H9 (cell line): Measurements from ENCODE around the gene TMEM92. TPM values are rescaled to one million over a fixed set of nuclear protein-coding genes. Genes with fewer than 3 reads are reported as not detected.

Experiments
- DNase-seq: peaks from one replicate; pipeline ENCODE4 v3.0.0-alpha.2; 2017
- H2AFZ ChIP-seq: one replicate; pipeline ENCODE4 v1.6.1; 2013; ENCODE audit warnings: mild to moderate bottlenecking, low read length, control low read depth, moderate library complexity
- H2AK5ac ChIP-seq: 2 replicates; pipeline ENCODE4 v1.6.1; 2013; ENCODE audit warnings: low read length, control low read depth, mixed read lengths; ENCODE audit not compliant: insufficient read length
- H2BK120ac ChIP-seq: one replicate; pipeline ENCODE4 v1.6.1; 2013; ENCODE audit warnings: low read depth, mild to moderate bottlenecking, low read length, control low read depth, inconsistent platforms; ENCODE audit not compliant: poor library complexity, severe bottlenecking
- H2BK12ac ChIP-seq: 2 replicates; pipeline ENCODE4 v1.6.1; 2013; ENCODE audit warnings: low read length, control low read depth, mixed read lengths, low read depth; ENCODE audit not compliant: insufficient read length
- H2BK15ac ChIP-seq: 2 replicates; pipeline ENCODE4 v1.6.1; 2013; ENCODE audit warnings: low read depth, low read length, control low read depth
- H2BK20ac ChIP-seq: one replicate; pipeline ENCODE4 v1.6.1; 2013; ENCODE audit warnings: low read depth, mild to moderate bottlenecking, low read length, control low read depth, inconsistent platforms; ENCODE audit not compliant: poor library complexity, severe bottlenecking
- H2BK5ac ChIP-seq: 2 replicates; pipeline ENCODE4 v1.6.1; 2013; ENCODE audit warnings: low read length, control low read depth, mixed read lengths; ENCODE audit not compliant: insufficient read length
- H3K14ac ChIP-seq: 2 replicates; pipeline ENCODE4 v1.6.1; 2013; ENCODE audit warnings: low read length, control low read depth; ENCODE audit not compliant: insufficient read depth
- H3K18ac ChIP-seq: 2 replicates; pipeline ENCODE4 v1.6.1; 2013; ENCODE audit warnings: low read depth, mild to moderate bottlenecking, mixed read lengths, low read length, control low read depth; ENCODE audit not compliant: insufficient read length
- H3K23ac ChIP-seq: 2 replicates; pipeline ENCODE4 v1.6.1; 2013; ENCODE audit warnings: low read length, control low read depth, mixed read lengths, low read depth; ENCODE audit not compliant: insufficient read length
- H3K23me2 ChIP-seq: 2 replicates; pipeline ENCODE4 v1.6.1; 2013; ENCODE audit warnings: low read depth, mild to moderate bottlenecking, mixed read lengths, low read length, control low read depth; ENCODE audit not compliant: insufficient read length, poor library complexity, severe bottlenecking
- H3K27ac ChIP-seq: 2 replicates; pipeline ENCODE4 v1.5.1; 2013; ENCODE audit warnings: low read length, control low read depth, mixed read lengths, low read depth; ENCODE audit not compliant: insufficient read length
- H3K27me3 ChIP-seq: 2 replicates; pipeline ENCODE4 v1.6.1; 2013; ENCODE audit warnings: low read length, control low read depth, inconsistent platforms; ENCODE audit not compliant: insufficient read depth
- H3K4ac ChIP-seq: 2 replicates; pipeline ENCODE4 v1.6.1; 2013; ENCODE audit warnings: low read depth, mild to moderate bottlenecking, control low read depth, inconsistent platforms, low read length, moderate library complexity
- H3K4me1 ChIP-seq: 2 replicates; pipeline ENCODE4 v1.6.1; 2013; ENCODE audit warnings: low read length, control low read depth, inconsistent platforms; ENCODE audit not compliant: insufficient read depth
- H3K4me2 ChIP-seq: 2 replicates; pipeline ENCODE4 v1.6.1; 2013; ENCODE audit warnings: low read length, control low read depth, mixed read lengths; ENCODE audit not compliant: insufficient read length, insufficient read depth
- H3K56ac ChIP-seq: 2 replicates; pipeline ENCODE4 v1.6.1; 2013; ENCODE audit warnings: low read depth, mild to moderate bottlenecking, mixed read lengths, low read length, control low read depth; ENCODE audit not compliant: insufficient read length
- H3K79me1 ChIP-seq: 2 replicates; pipeline ENCODE4 v1.6.1; 2013; ENCODE audit warnings: low read depth, mild to moderate bottlenecking, moderate library complexity, low read length, control low read depth, inconsistent platforms; ENCODE audit not compliant: insufficient read depth, poor library complexity, severe bottlenecking
- H3K79me2 ChIP-seq: 2 replicates; pipeline ENCODE4 v1.6.1; 2013; ENCODE audit warnings: low read length, control low read depth, inconsistent platforms; ENCODE audit not compliant: insufficient read depth
- H3K9ac ChIP-seq: 2 replicates; pipeline ENCODE4 v1.6.1; 2013; ENCODE audit warnings: low read length, control low read depth, mixed read lengths; ENCODE audit not compliant: insufficient read length; ENCODE audit errors: extremely low read depth
- H3K9me3 ChIP-seq: one replicate; pipeline ENCODE4 v1.6.1; 2013; ENCODE audit warnings: low read depth, low read length, inconsistent platforms; ENCODE audit not compliant: control insufficient read depth
- H3T11ph ChIP-seq: one replicate; pipeline ENCODE4 v1.6.1; 2013; ENCODE audit warnings: mild to moderate bottlenecking, low read length, control low read depth, inconsistent platforms
- H4K20me1 ChIP-seq: one replicate; pipeline ENCODE4 v1.6.1; 2013; ENCODE audit not compliant: control insufficient read depth, insufficient read length, insufficient read depth
- H4K5ac ChIP-seq: 2 replicates; pipeline ENCODE4 v1.6.1; 2013; ENCODE audit warnings: low read depth, mild to moderate bottlenecking, mixed read lengths, low read length, control low read depth; ENCODE audit not compliant: insufficient read length
- H4K8ac ChIP-seq: replicated peaks from 2 replicates; pipeline ENCODE4 v1.6.1; 2013; ENCODE audit warnings: low read length, control low read depth, mixed read lengths, low read depth; ENCODE audit not compliant: insufficient read length
- H4K91ac ChIP-seq: 2 replicates; pipeline ENCODE4 v1.6.1; 2013; ENCODE audit warnings: low read depth, mild to moderate bottlenecking, moderate library complexity, mixed read lengths, low read length, control low read depth; ENCODE audit not compliant: insufficient read length
- H3K27ac Mint-ChIP-seq, 3 experiments: 2 replicates in 2 of 3; 3 replicates in 1 of 3; pipeline ENCODE4 v1.8.0; 2020 to 2021; ENCODE audit warnings: mixed read lengths in 3 of 3, mild to moderate bottlenecking in 1 of 3, moderate library complexity in 1 of 3
- H3K27me3 Mint-ChIP-seq: 2 replicates; pipeline ENCODE4 v1.8.0; 2021; ENCODE audit warnings: low read depth, mild to moderate bottlenecking, moderate library complexity, mixed read lengths
- H3K36me3 Mint-ChIP-seq, 3 experiments: 2 replicates in 2 of 3; 3 replicates in 1 of 3; pipeline ENCODE4 v1.8.0; 2020 to 2021; ENCODE audit warnings: low read depth in 3 of 3, mixed read lengths in 3 of 3; ENCODE audit not compliant: insufficient read depth in 1 of 3
- H3K4me1 Mint-ChIP-seq, 2 experiments: 2 replicates each; pipeline ENCODE4 v1.8.0; 2020; ENCODE audit warnings: mixed read lengths in 2 of 2
- H3K4me3 Mint-ChIP-seq, 2 experiments: 2 replicates in 1 of 2; 3 replicates in 1 of 2; pipeline ENCODE4 v1.8.0; 2020 to 2021; ENCODE audit warnings: mild to moderate bottlenecking in 2 of 2, mixed read lengths in 2 of 2, moderate library complexity in 1 of 2
- H3K9me3 Mint-ChIP-seq, 2 experiments: 2 replicates in 1 of 2; 3 replicates in 1 of 2; pipeline ENCODE4 v1.8.0; 2020; ENCODE audit warnings: mild to moderate bottlenecking in 2 of 2, mixed read lengths in 2 of 2, moderate library complexity in 1 of 2
- WGBS: extraction: QIAGEN DNeasy Blood & Tissue Kit; methylation state at CpG from one replicate; pipeline ENCODE4 v1.1.7; 2013; ENCODE audit warnings: missing lambda C conversion rate, low lambda C conversion rate, mixed read lengths; ENCODE audit not compliant: insufficient read length; ENCODE audit errors: extremely low coverage; 5-methylcytosine and 5-hydroxymethylcytosine counted together
- total RNA-seq: library from RNA; stranded (reverse); gene quantifications from 2 replicates; pipeline ENCODE4 v1.2.1, GENCODE V29; 2021
- TF ChIP-seq, protein P1 (sequence below): fragments of 200-600 bp; sonication (generic); conservative IDR thresholded peaks from 3 replicates; pipeline ENCODE4 v1.8.0; 2021; ENCODE audit warnings: antibody characterized with exemption, mild to moderate bottlenecking

The TMEM92 gene
- total RNA-seq, 1 experiment from 2014 or later, result 10.9 TPM

DNA sequence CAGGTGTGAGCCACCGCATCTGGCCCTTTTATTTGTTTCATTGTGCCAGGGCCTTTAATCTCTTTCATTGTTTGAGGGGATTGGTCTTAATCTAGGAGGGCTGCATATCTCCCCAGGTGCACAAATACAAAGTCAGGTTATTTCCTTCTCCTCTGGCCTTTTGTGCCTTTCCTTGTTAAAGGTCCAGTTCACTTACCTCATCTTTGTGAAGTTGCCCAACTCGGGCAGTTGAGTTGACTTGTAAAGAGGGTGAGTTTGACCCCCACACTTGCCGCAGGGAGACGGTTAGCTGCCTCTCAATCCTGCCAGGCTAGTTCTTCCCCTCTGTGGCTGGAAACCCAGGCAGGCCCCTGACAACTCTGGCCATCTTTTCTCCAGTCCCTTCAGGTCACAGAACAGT lies 33.4 kb downstream of the TMEM92 start:
- H3K4me2 ChIP-seq, result no peak overlapping the region
- H2BK20ac ChIP-seq, result no peak overlapping the region
- H3K4me1 Mint-ChIP-seq, result peaks cover 49 to 54% of the 10 kb centered on the region in 2 experiments
- peaks cover 0 to 10% (median 0%) of the 10 kb centered on the region in 3 experiments; a peak in 3 of 7 replicates for H3K36me3 Mint-ChIP-seq
- no peak overlapping the region for H4K5ac ChIP-seq
- no peak overlapping the region for H3K4me3 Mint-ChIP-seq
- no peak overlapping the region for H2BK120ac ChIP-seq
- no peaks in the 10 kb centered on the region for H4K20me1 ChIP-seq
- H2AFZ ChIP-seq, result no peak overlapping the region
- no peak overlapping the region for H2BK5ac ChIP-seq
- no peak for DNase-seq
- peaks cover 0 to 10% of the 10 kb centered on the region in 2 experiments; a peak in 1 of 5 replicates for H3K9me3 Mint-ChIP-seq
- peak overlapping the region in 2 of 3 experiments; percentile 20 to 56; a peak in 2 of 7 replicates for H3K27ac Mint-ChIP-seq
- no peaks in the 10 kb centered on the region for H3K9me3 ChIP-seq
- peaks cover 2% of the 10 kb centered on the region for H3K27me3 Mint-ChIP-seq
- no peak overlapping the region for H2AK5ac ChIP-seq
- H2BK15ac ChIP-seq, result no peak overlapping the region
- no peak overlapping the region for H3K27ac ChIP-seq
- WGBS, result no CpG with 5 or more reads among the region's 4 CpGs
- H3K79me1 ChIP-seq, result no peaks in the 10 kb centered on the region
- H2BK12ac ChIP-seq, result no peak overlapping the region
- no peak overlapping the region for H3T11ph ChIP-seq
- H3K79me2 ChIP-seq, result no peaks in the 10 kb centered on the region
- no peak overlapping the region for H3K56ac ChIP-seq
- TF ChIP-seq, protein P1, sequence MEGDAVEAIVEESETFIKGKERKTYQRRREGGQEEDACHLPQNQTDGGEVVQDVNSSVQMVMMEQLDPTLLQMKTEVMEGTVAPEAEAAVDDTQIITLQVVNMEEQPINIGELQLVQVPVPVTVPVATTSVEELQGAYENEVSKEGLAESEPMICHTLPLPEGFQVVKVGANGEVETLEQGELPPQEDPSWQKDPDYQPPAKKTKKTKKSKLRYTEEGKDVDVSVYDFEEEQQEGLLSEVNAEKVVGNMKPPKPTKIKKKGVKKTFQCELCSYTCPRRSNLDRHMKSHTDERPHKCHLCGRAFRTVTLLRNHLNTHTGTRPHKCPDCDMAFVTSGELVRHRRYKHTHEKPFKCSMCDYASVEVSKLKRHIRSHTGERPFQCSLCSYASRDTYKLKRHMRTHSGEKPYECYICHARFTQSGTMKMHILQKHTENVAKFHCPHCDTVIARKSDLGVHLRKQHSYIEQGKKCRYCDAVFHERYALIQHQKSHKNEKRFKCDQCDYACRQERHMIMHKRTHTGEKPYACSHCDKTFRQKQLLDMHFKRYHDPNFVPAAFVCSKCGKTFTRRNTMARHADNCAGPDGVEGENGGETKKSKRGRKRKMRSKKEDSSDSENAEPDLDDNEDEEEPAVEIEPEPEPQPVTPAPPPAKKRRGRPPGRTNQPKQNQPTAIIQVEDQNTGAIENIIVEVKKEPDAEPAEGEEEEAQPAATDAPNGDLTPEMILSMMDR, result no peak
- no peak overlapping the region for H3K18ac ChIP-seq
- H3K23ac ChIP-seq, result no peak overlapping the region
- no peak overlapping the region for H3K9ac ChIP-seq
- no peaks in the 10 kb centered on the region for H3K27me3 ChIP-seq
- H3K14ac ChIP-seq, result no peak overlapping the region
- H3K4ac ChIP-seq, result no peak overlapping the region
- H3K23me2 ChIP-seq, result no peaks in the 10 kb centered on the region
- peaks cover 10% of the 10 kb centered on the region for H3K4me1 ChIP-seq
- no peak overlapping the region for H4K91ac ChIP-seq
- H4K8ac ChIP-seq, result no peak overlapping the region
